HG03571 (cell line): ENCODE results near the gene MAN2B1.
"Not testable (repeated sequence)": the region's sequence is repeated elsewhere in the genome, so short reads cannot be mapped to it uniquely, and the experiment has no call there.

Source experiments
- ATAC-seq: cut with Tn5 transposase; IDR thresholded peaks from one replicate; pipeline ENCODE4 v1.9.1; 2021; ENCODE audit not compliant: unreplicated experiment

Gene MAN2B1

GRCh38 chr19:12689581-12690216 lies 23.2 kb upstream of the MAN2B1 start:
- ATAC-seq: no peak

- no peak for ATAC-seq
Measured at GRCh38 chr19:12689012-12689411, 22.5 kb upstream of the MAN2B1 start.

- ATAC-seq: no peak
Measured at GRCh38 chr19:12687496-12688196, 21.1 kb upstream of the MAN2B1 start, which contains the start of gene GNG14. Gene GNG14, plus strand, starts transcription at chr19:12687998. Its CDS starts 51 bp downstream, at chr19:12688049.

GRCh38 chr19:12685831-12686230 lies 19.3 kb upstream of the MAN2B1 start:
- ATAC-seq: no peak

GRCh38 chr19:12681074-12681987 lies 14.8 kb upstream of the MAN2B1 start, which contains the start of gene DHPS:
Gene DHPS, minus strand, starts transcription at chr19:12681880. Its CDS starts 114 bp downstream, at chr19:12681766.
- ATAC-seq: peak; percentile 68

GRCh38 chr19:12680034-12680433 lies 13.5 kb upstream of the MAN2B1 start:
- ATAC-seq: no peak

- ATAC-seq: not testable (repeated sequence)
Measured at GRCh38 chr19:12678039-12678438, 11.5 kb upstream of the MAN2B1 start.

GRCh38 chr19:12676928-12677327 lies 10.4 kb upstream of the MAN2B1 start:
- no peak for ATAC-seq

- ATAC-seq: no peak
Measured at GRCh38 chr19:12676384-12676792, 9.8 kb upstream of the MAN2B1 start.

GRCh38 chr19:12675940-12676339 lies 9.4 kb upstream of the MAN2B1 start:
- no peak for ATAC-seq

- ATAC-seq: no peak
Measured at GRCh38 chr19:12675399-12675798, 8.9 kb upstream of the MAN2B1 start.

- no peak for ATAC-seq
Measured at GRCh38 chr19:12672744-12673143, 6.2 kb upstream of the MAN2B1 start.

- no peak for ATAC-seq
Measured at GRCh38 chr19:12670159-12670928, 3.8 kb upstream of the MAN2B1 start.

- no peak for ATAC-seq
Measured at GRCh38 chr19:12669270-12670158, 3.0 kb upstream of the MAN2B1 start.

- no peak for ATAC-seq
Measured at GRCh38 chr19:12668932-12669269, 2.4 kb upstream of the MAN2B1 start.

- no peak for ATAC-seq
Measured at GRCh38 chr19:12668346-12668745, 1.8 kb upstream of the MAN2B1 start.

- no peak for ATAC-seq
Measured at GRCh38 chr19:12667731-12668302, 1.3 kb upstream of the MAN2B1 start.

GRCh38 chr19:12665671-12666264 lies 774 bp downstream of the MAN2B1 start:
- ATAC-seq: no peak

GRCh38 chr19:12665281-12665573 lies 1.3 kb downstream of the MAN2B1 start:
- no peak for ATAC-seq
